Measurements from ENCODE around the gene RAB4A. TPM values are rescaled to one million over a fixed set of nuclear protein-coding genes. Genes with fewer than 3 reads are reported as not detected.

RAB4A gene
- total RNA-seq, 4 donors from 2014 or later, result 44.9 to 73.6 (median 60.2) TPM

DNA sequence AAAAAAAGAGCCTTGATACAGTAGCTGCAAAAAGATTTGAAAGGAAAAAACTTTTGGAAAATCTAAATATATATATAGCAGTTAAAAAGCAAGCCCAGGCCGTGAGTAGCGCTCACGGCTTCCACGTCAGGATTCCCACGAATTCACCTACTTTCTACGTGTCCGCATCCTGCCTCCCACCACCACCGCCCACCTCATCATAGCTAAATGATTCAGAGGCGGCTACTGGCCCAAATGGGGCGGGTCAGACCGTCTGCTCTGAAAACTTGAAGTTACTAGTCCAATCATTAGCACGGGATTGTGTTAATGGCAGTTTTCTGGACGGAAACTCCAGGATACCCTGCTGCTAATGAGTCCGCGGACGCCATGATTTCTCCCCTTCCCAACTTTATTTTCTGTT is 73.2 kb downstream of the RAB4A start:
- H3K27ac ChIP-seq, result no peak overlapping the region
- intact Hi-C loops (cut with DNase I), result loop anchor here (10.0 kb wide), 1 partner anchor 89 kb away; no protein-coding TSS in a partner anchor
- DNase-seq, result no peak
- H3K27me3 ChIP-seq, result no peaks in the 10 kb centered on the region
- no peak overlapping the region for H3K4me3 ChIP-seq (replicated peaks in 1 of 3)
- H3K4me1 ChIP-seq, result peaks cover 0 to 9% of the 10 kb centered on the region in 2 donors
- no peaks in the 10 kb centered on the region for H3K9me3 ChIP-seq
- no peaks in the 10 kb centered on the region for H3K36me3 ChIP-seq
- 73 to 86% methylated on average over 16 of the region's 16 CpGs for WGBS, 2 donors
- TF ChIP-seq, protein P1, sequence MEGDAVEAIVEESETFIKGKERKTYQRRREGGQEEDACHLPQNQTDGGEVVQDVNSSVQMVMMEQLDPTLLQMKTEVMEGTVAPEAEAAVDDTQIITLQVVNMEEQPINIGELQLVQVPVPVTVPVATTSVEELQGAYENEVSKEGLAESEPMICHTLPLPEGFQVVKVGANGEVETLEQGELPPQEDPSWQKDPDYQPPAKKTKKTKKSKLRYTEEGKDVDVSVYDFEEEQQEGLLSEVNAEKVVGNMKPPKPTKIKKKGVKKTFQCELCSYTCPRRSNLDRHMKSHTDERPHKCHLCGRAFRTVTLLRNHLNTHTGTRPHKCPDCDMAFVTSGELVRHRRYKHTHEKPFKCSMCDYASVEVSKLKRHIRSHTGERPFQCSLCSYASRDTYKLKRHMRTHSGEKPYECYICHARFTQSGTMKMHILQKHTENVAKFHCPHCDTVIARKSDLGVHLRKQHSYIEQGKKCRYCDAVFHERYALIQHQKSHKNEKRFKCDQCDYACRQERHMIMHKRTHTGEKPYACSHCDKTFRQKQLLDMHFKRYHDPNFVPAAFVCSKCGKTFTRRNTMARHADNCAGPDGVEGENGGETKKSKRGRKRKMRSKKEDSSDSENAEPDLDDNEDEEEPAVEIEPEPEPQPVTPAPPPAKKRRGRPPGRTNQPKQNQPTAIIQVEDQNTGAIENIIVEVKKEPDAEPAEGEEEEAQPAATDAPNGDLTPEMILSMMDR (IDR thresholded peaks at IDR 0.05), result no peak
- TF ChIP-seq POLR2A (IDR thresholded peaks at IDR 0.05), result no peak

DNA sequence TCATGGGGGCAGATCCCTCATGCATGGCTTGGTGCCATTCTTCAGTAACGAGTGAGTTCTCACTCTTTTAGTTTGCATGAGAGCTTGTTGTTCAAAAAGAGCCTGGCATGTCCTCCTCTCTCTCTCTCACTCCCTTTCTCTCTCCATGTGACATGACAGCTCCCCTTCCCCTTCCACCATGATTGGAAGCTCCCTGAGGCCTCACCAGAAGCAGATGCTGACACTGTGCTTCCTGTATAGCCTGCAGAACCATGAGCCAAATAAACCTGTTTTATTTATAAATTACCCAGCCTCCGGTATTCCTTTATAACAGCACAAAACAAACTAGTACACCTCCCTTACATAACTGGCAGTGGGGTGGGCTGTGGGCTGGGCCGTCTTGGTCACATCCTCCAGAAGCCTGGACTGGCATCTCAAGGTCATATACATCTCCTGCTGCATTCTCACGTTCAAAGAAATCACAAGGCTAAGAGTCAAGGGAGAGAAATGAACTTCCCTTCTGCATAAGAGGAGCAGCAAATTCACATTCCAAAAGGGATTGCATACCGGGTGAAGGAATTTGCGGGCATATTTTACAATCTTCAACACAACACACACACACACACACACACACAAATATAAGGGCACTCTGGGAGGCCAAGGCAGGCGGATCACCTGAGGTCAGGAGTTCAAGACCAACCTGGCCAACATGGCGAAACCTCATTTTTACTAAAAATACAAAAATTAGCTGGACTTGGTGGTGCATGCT is 74.2 kb downstream of the RAB4A start:
- 83 to 86% methylated on average over 8 of the region's 8 CpGs for WGBS, 2 donors
- Histone ChIP-seq H3K4me1 (peaks cover 0 to 9% of the 10 kb centered on the region in 2 donors), H3K27me3 (no peaks in the 10 kb centered on the region), H3K36me3 (no peaks in the 10 kb centered on the region), H3K9me3 (no peaks in the 10 kb centered on the region), H3K4me3 (replicated peaks in 1 of 3) (no peak overlapping the region), H3K27ac (no peak overlapping the region)
- DNase-seq, result no peak
- intact Hi-C loops (cut with DNase I), result loop anchor here (10.0 kb wide), 1 partner anchor 90 kb away; no protein-coding TSS in a partner anchor
- no peak for TF ChIP-seq POLR2A (IDR thresholded peaks at IDR 0.05)
- TF ChIP-seq, protein P1 (IDR thresholded peaks at IDR 0.05), result no peak

DNA sequence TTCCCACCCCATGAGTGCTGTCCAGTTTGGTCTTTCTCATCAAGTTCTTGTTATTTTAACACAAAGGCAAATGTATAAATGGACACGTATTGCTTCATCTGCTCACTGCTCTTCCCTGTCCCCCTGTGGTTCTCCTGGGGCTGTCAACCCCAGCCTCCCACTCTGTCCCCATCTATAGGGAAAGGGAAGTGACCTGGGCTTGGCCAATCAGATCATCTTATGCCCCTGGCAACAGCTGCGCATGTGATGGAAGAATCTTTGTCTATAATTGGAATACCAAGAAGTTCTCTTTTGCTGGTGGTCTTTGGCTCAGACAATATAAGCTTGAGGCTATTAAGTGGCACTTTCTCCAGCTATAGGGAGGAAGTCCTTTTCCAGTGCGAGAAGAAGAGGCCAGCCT is 76.6 kb downstream of the RAB4A start:
- Histone ChIP-seq H3K4me3 (replicated peaks in 1 of 3) (no peak overlapping the region), H3K27me3 (no peaks in the 10 kb centered on the region), H3K4me1 (peaks cover 0 to 4% of the 10 kb centered on the region in 2 donors), H3K36me3 (no peaks in the 10 kb centered on the region), H3K27ac (no peak overlapping the region), H3K9me3 (no peaks in the 10 kb centered on the region)
- DNase-seq, result no peak
- TF ChIP-seq, protein P1 (IDR thresholded peaks at IDR 0.05), result no peak
- no peak for TF ChIP-seq POLR2A (IDR thresholded peaks at IDR 0.05)
- 47 to 48% methylated on average over 3 of the region's 3 CpGs for WGBS, 2 donors
- intact Hi-C loops (cut with DNase I), result loop anchor here (10.0 kb wide), 1 partner anchor 93 kb away; no protein-coding TSS in a partner anchor

DNA sequence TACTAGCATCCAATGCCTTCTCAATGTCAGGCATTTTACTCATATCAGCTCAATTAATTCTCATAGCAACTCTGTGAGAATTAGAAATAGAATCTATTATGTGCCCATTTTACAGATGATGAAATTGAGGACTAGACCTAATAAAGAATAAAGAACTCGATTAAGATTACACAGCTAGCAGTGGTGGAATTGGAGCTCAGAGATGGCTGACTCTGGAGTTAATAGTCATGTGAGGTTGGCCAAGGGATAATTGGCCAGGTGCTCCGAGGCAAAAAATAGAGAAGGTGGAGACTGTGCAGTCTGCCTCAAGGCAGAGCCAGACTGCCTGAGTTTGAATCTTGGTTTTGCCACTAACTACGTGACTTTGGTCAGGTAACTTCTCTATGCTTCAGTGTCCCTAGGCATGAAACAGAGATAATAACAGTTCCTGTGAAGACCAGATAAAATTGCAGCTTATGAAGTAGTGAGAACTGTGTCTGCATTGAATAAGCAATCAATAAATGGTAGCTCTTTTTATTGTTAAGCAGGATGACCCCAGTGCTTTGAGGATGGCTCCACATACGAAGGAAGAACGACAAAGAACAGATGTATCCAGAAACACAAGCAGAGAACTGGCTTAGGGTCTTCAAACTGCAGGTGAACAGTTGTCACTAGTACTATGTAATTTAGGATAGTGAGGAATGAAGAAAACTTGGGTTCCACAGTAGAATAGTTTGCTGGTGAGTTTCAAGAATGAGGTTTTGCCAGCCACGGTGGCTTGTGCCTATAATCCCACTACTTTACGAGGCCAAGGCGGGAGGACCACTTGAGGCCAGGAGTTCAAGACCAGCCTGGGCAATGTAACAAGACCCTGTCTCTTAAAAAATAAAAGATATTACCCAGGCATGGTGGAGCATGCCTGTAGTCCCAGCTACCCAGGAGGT is 78.8 kb downstream of the RAB4A start:
- no peak for DNase-seq
- no peaks in the 10 kb centered on the region for H3K27me3 ChIP-seq
- 81 to 84% methylated on average over 8 of the region's 8 CpGs for WGBS, 2 donors
- H3K4me3 ChIP-seq (replicated peaks in 1 of 3), result no peak overlapping the region
- H3K4me1 ChIP-seq, result no peaks in the 10 kb centered on the region
- no peak for TF ChIP-seq POLR2A (IDR thresholded peaks at IDR 0.05)
- TF ChIP-seq, protein P1 (IDR thresholded peaks at IDR 0.05), result no peak
- intact Hi-C loops (cut with DNase I), result loop anchor here (10.0 kb wide), 1 partner anchor 95 kb away; no protein-coding TSS in a partner anchor
- H3K36me3 ChIP-seq, result no peaks in the 10 kb centered on the region
- H3K9me3 ChIP-seq, result no peaks in the 10 kb centered on the region
- H3K27ac ChIP-seq, result no peak overlapping the region

All from thyroid gland (tissue), 4 donors.